Stomach smooth muscle (tissue), 2 donors: Measurements from ENCODE around the gene GCFC2.

Source experiments
- H3K27ac ChIP-seq: one replicate; pipeline ENCODE4 v1.7.0; 2013; ENCODE audit warnings: mild to moderate bottlenecking, low read length, inconsistent platforms
- H3K27me3 ChIP-seq, 2 donors: one replicate each; pipeline ENCODE4 v1.7.0; 2013; ENCODE audit warnings: low read length in 2 of 2; ENCODE audit not compliant: insufficient read depth in 2 of 2, control insufficient read depth in 1 of 2
- H3K36me3 ChIP-seq, 2 donors: one replicate each; pipeline ENCODE4 v1.7.0; 2013; ENCODE audit warnings: low read length in 2 of 2; ENCODE audit not compliant: control insufficient read depth in 2 of 2, insufficient read depth in 2 of 2
- H3K4me1 ChIP-seq: one replicate; pipeline ENCODE4 v1.7.0; 2013; ENCODE audit warnings: low read length; ENCODE audit not compliant: control insufficient read depth, insufficient read depth
- H3K4me3 ChIP-seq, 2 donors: one replicate each; pipeline ENCODE4 v1.7.0; 2013; ENCODE audit warnings: low read length in 2 of 2
- H3K9ac ChIP-seq, 2 donors: one replicate each; pipeline ENCODE4 v1.7.0; 2013; ENCODE audit warnings: low read length in 2 of 2, mild to moderate bottlenecking in 1 of 2
- H3K9me3 ChIP-seq, 2 donors: one replicate each; pipeline ENCODE4 v1.7.0; 2013; ENCODE audit warnings: low read length in 2 of 2; ENCODE audit not compliant: control insufficient read depth in 2 of 2
- donor health status: healthy.
- donor health status: Pancreatic carcinoma.

Gene GCFC2

GRCh38 chr2:75614162-75614651 is 96.5 kb downstream of the GCFC2 start:
- Histone ChIP-seq H3K27ac (no peak overlapping the region), H3K9me3 (peaks cover 0 to 5% of the 10 kb centered on the region in 2 donors), H3K36me3 (no peaks in the 10 kb centered on the region), H3K4me1 (no peaks in the 10 kb centered on the region), H3K27me3 (peaks cover 8 to 11% of the 10 kb centered on the region in 2 donors), H3K9ac (no peak overlapping the region), H3K4me3 (no peak overlapping the region)

- Histone ChIP-seq H3K4me3 (no peak overlapping the region), H3K4me1 (no peaks in the 10 kb centered on the region), H3K27me3 (peaks cover 16 to 20% of the 10 kb centered on the region in 2 donors), H3K9ac (no peak overlapping the region), H3K27ac (no peak overlapping the region), H3K9me3 (peaks cover 0 to 5% of the 10 kb centered on the region in 2 donors), H3K36me3 (no peaks in the 10 kb centered on the region)
Measured at GRCh38 chr2:75612862-75613243, 97.9 kb downstream of the GCFC2 start.
